HepG2 (cell line): ENCODE results near the gene HOXA4. TPM values are rescaled to one million over a fixed set of nuclear protein-coding genes. Genes with fewer than 3 reads are reported as not detected.

Source experiments
- ATAC-seq: fragments of 200-7000 bp; cut with Tn5 transposase; 3 replicates; pipeline ENCODE4 v1.9.1; 2020; ENCODE audit warnings: mild to moderate bottlenecking, moderate library complexity
- BruUV-seq: library from RNA; stranded (reverse); fragments of 400-500 nt; replicated peaks from 2 replicates; lab custom pipeline; 2021; lab: Mats Ljungman, UMichigan
- CTCF ChIA-PET: fragments of 300-600 bp; formaldehyde crosslinking; extraction: SDS; loops from one replicate; lab custom pipeline; 2021; ENCODE audit warnings: low total read pairs, inconsistent platforms, low intra/inter-chr PET ratio; lab: Yijun Ruan, JAX
- POLR2A ChIA-PET: fragments of 350-600 bp; sonication (Branson Sonifier 250); formaldehyde crosslinking; loops from one replicate; lab custom pipeline; 2020; ENCODE audit warnings: antibody characterized with exemption, inconsistent platforms; lab: Yijun Ruan, JAX
- DNase-seq: peaks from one replicate; pipeline ENCODE4 v3.0.0-alpha.2; 2015; ENCODE audit warnings: low spot score
- FAIRE-seq: peaks from 3 replicates; lab custom pipeline; 2011; peaks lifted over from hg19 to GRCh38; lab: Jason Lieb, UNC
- H2AFZ ChIP-seq: one replicate; pipeline ENCODE4 v1.6.1; 2011; ENCODE audit warnings: low read length, inconsistent platforms
- H3K27ac ChIP-seq: fragments of 300-600 bp; 3 replicates; pipeline ENCODE4 v1.8.0; 2011; ENCODE audit warnings: mixed run types, mild to moderate bottlenecking, mixed read lengths, low read length, inconsistent platforms; ENCODE audit not compliant: insufficient read depth; ENCODE audit errors: extremely low read length
- H3K27me3 ChIP-seq, 2 experiments: fragments of 200-600 bp in 1 of 2; 2 replicates in 1 of 2; 3 replicates in 1 of 2; pipeline versions ENCODE4 v1.6.0 to v1.8.0; 2011; ENCODE audit warnings: low read length in 2 of 2, mild to moderate bottlenecking in 2 of 2, moderate library complexity in 2 of 2, inconsistent platforms in 1 of 2; ENCODE audit not compliant: insufficient read depth in 2 of 2, control insufficient read depth in 1 of 2
- H3K36me3 ChIP-seq, 2 experiments: fragments of 200-600 bp in 1 of 2; replicated peaks in 1 of 2; 2 replicates in 1 of 2; 3 replicates in 1 of 2; pipeline versions ENCODE4 v1.5.1 to v1.8.0; 2011; ENCODE audit warnings: low read length in 2 of 2, inconsistent platforms in 1 of 2; ENCODE audit not compliant: insufficient read depth in 2 of 2, control insufficient read depth in 1 of 2
- H3K4me1 ChIP-seq: 2 replicates; pipeline ENCODE4 v1.5.1; 2012; ENCODE audit warnings: low read length, inconsistent platforms; ENCODE audit not compliant: insufficient read depth
- H3K4me2 ChIP-seq: 2 replicates; pipeline ENCODE4 v1.6.0; 2011; ENCODE audit warnings: low read depth, low read length, inconsistent platforms
- H3K4me3 ChIP-seq, 3 experiments: fragments of 200-600 bp in 1 of 3; sonication (generic), shearing (Covaris generic) in 1 of 3; replicated peaks in 1 of 3; 2 replicates each; pipeline ENCODE4 v1.5.1; 2011 to 2016; ENCODE audit warnings: low read length in 3 of 3, inconsistent platforms in 2 of 3, low read depth in 2 of 3, mild to moderate bottlenecking in 2 of 3, control low read depth in 1 of 3, mixed read lengths in 1 of 3; ENCODE audit not compliant: insufficient read depth in 1 of 3
- H3K79me2 ChIP-seq: one replicate; pipeline ENCODE4 v1.6.1; 2011; ENCODE audit warnings: low read length, inconsistent platforms; ENCODE audit not compliant: insufficient read depth
- H3K9ac ChIP-seq: 2 replicates; pipeline ENCODE4 v1.6.0; 2011; ENCODE audit warnings: mild to moderate bottlenecking, low read depth, low read length, inconsistent platforms; ENCODE audit not compliant: insufficient read depth
- H3K9me3 ChIP-seq: 2 replicates; pipeline ENCODE4 v1.5.1; 2012; ENCODE audit warnings: mild to moderate bottlenecking, low read length
- H4K20me1 ChIP-seq: 2 replicates; pipeline ENCODE4 v1.6.0; 2011; ENCODE audit warnings: inconsistent platforms, mild to moderate bottlenecking, low read length, moderate library complexity; ENCODE audit not compliant: insufficient read depth
- CBX5 ChIP-seq: sonication (generic); formaldehyde crosslinking; IDR thresholded peaks from 2 replicates; pipeline ENCODE4 v1.4.0; 2020; ENCODE audit warnings: missing genetic modification reagents, borderline replicate concordance
- GABPB1 ChIP-seq: IDR thresholded peaks from 2 replicates; pipeline ENCODE4 v1.6.1; 2016; ENCODE audit warnings: mild to moderate bottlenecking, missing genetic modification reagents, moderate library complexity, missing compliant biosample characterization
- NFE2L2 ChIP-seq: fragments of 150-350 bp; IDR thresholded peaks from 2 replicates; pipeline ENCODE4 v1.6.1; 2014; ENCODE audit warnings: low read length
- RXRA ChIP-seq: sonication (generic); formaldehyde crosslinking; IDR thresholded peaks from 2 replicates; pipeline ENCODE4 v1.5.1; 2020; ENCODE audit warnings: missing genetic modification reagents
- ZBTB38 ChIP-seq: sonication (generic); formaldehyde crosslinking; IDR thresholded peaks from 2 replicates; pipeline ENCODE4 v1.5.1; 2020; ENCODE audit warnings: mild to moderate bottlenecking, missing genetic modification reagents
- ZNF101 ChIP-seq: sonication (generic); formaldehyde crosslinking; IDR thresholded peaks from 2 replicates; pipeline ENCODE4 v1.4.0; 2020; ENCODE audit warnings: mild to moderate bottlenecking, low read depth, missing genetic modification reagents, borderline replicate concordance
- ZNF773 ChIP-seq: sonication (generic); formaldehyde crosslinking; IDR thresholded peaks from 2 replicates; pipeline ENCODE4 v1.4.0; 2020; ENCODE audit warnings: missing genetic modification reagents, borderline replicate concordance
- ZSCAN20 ChIP-seq: sonication (generic); formaldehyde crosslinking; IDR thresholded peaks from 2 replicates; pipeline ENCODE4 v1.4.0; 2020; ENCODE audit warnings: missing genetic modification reagents, mild to moderate bottlenecking, borderline replicate concordance
- WGBS: methylation state at CpG from one replicate; pipeline ENCODE4 v1.1.6; 2017; ENCODE audit warnings: low lambda C conversion rate; 5-methylcytosine and 5-hydroxymethylcytosine counted together
- in situ Hi-C: cut with HindIII; loops from 2 replicates; pipeline ENCODE4 v1.10.0; 2017; ENCODE audit warnings: low pct_unique_long_range_greater_than_20kb; ENCODE audit not compliant: extremely low pct_ligation_motif_present
- intact Hi-C: fragments of 100-400 bp; cut with micrococcal nuclease; formaldehyde crosslinking; loops from one replicate; pipeline ENCODE4 v1.10.0; 2022; ENCODE audit not compliant: unreplicated experiment
- polyA plus RNA-seq, 8 experiments: library from polyadenylated mRNA; depleted of rRNA in 3 of 8; stranded (reverse) in 7 of 8; unstranded in 1 of 8; fragments of >200 nt; fragmentation: Illumina TruSeq in 4 of 8; extraction: Trizol in 4 of 8; gene quantifications; 2 replicates each; pipeline versions ENCODE4 v1.2.1 to v1.2.3, GENCODE V29; 2011 to 2016; ENCODE audit warnings: low read depth in 4 of 8, missing spikeins in 1 of 8, mixed read lengths in 1 of 8; ENCODE audit not compliant: insufficient read depth in 1 of 8
- total RNA-seq, 5 experiments: library from RNA; depleted of rRNA; stranded (reverse); fragments of >200 nt; fragmentation: Illumina TruSeq; extraction: Trizol; gene quantifications; 2 replicates each; pipeline ENCODE4 v1.2.3, GENCODE V29; 2016; ENCODE audit warnings: low read depth in 1 of 5
- TF ChIP-seq, protein P1 (sequence below): IDR thresholded peaks from 2 replicates; pipeline ENCODE4 v1.6.1; 2016; ENCODE audit warnings: low read depth, missing genetic modification reagents, missing compliant biosample characterization
- TF ChIP-seq, protein P2 (sequence below): sonication (generic); formaldehyde crosslinking; IDR thresholded peaks from 2 replicates; pipeline ENCODE4 v1.4.0; 2020; ENCODE audit warnings: mild to moderate bottlenecking, low read depth, missing genetic modification reagents
- TF ChIP-seq, protein P3 (sequence below): sonication (generic); formaldehyde crosslinking; IDR thresholded peaks from 2 replicates; pipeline ENCODE4 v1.4.0; 2020; ENCODE audit warnings: mild to moderate bottlenecking, low read depth, missing genetic modification reagents
- TF ChIP-seq, protein P4 (sequence below): sonication (generic); formaldehyde crosslinking; IDR thresholded peaks from 2 replicates; pipeline ENCODE4 v1.5.0; 2020; ENCODE audit warnings: mild to moderate bottlenecking, missing genetic modification reagents

Gene HOXA4
- total and polyA plus RNA-seq, 2 of the 13 experiments (the other 11 are each of a cell fraction or from before 2014, with no cell fraction given): 2.4 to 5.4 TPM

DNA sequence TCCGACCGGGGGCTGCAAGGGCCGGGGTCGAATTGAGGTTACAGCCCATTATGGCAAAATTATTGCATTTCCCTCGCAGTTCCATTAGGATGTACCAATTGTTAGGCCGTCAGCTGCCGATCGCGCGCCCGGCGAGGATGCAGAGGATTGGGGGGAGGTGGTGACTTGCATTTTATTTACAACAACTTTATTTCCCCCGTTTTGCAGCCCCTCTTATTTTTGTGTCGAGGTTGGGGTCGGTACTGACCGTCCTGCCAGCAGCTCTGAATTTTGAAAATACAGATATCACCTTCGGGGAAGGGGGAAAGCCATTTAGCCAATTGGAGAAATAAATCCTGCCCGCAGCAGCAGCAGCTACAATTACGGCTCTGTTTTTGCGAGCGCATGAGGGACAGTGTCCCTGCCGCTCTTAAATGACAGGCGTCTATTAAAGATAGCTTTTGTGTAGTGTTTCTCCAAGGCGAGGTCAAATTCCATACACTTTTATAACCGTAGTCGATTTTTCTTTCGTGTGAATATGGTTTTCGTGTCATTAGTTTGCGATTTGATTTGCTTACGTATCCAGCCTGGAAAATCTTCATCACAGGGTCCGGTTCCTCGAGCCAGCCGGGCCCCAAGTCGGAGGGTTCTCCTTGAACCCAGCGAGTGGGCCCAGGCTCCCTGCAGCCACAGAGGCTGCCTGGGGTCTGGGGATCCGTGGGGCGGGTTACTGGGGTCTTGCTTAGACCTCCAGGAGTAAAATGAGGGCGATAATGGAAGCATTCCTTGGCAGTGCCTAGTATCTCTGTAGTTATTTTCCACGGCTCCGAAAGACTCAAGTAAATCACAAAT, 13.6 kb upstream of the HOXA4 start:
- ATAC-seq (no peak), FAIRE-seq (no peak), DNase-seq (no peak)
- 77% methylated on average over 32 of the region's 40 CpGs for WGBS
- no peak overlapping the region for H2AFZ ChIP-seq
- no peaks in the 10 kb centered on the region for H3K27me3 ChIP-seq
- H3K9ac ChIP-seq: no peak overlapping the region
- H3K4me2 ChIP-seq: no peak overlapping the region
- H3K9me3 ChIP-seq: no peaks in the 10 kb centered on the region
- in situ Hi-C loops: no loop called here
- no peak overlapping the region for H3K27ac ChIP-seq
- ChIA-PET CTCF (interaction anchor here (1.3 to 1.8 kb wide), 3 partner anchors 291 to 458 kb away, joined by 4 to 14 read pairs (median 9); no protein-coding TSS in a partner anchor), POLR2A (interaction anchor here (1.0 to 1.3 kb wide), 3 partner anchors 13 to 48 kb away, joined by 3 to 4 read pairs (median 4); partner anchors contain the start of gene HOXA4)
- peaks cover 21% of the 10 kb centered on the region for H3K4me1 ChIP-seq
- H4K20me1 ChIP-seq: no peaks in the 10 kb centered on the region
- intact Hi-C loops: loop anchor here (5.0 kb wide), 1 partner anchor 767 kb away; no protein-coding TSS in a partner anchor
- no peaks in the 10 kb centered on the region; a peak in 2 of 5 replicates for H3K36me3 ChIP-seq
- peaks cover 2% of the 10 kb centered on the region for H3K79me2 ChIP-seq
- TF ChIP-seq ZNF101 (CRISPR knock-in tag) (no peak), GABPB1 (no peak), ZSCAN20 (CRISPR knock-in tag) (no peak), ZNF773 (CRISPR knock-in tag) (no peak), ZBTB38 (CRISPR knock-in tag) (no peak), CBX5 (CRISPR knock-in tag) (no peak), NFE2L2 (0 out of 2 replicates have a peak, but pooled peaks have one; percentile 28), RXRA (0 out of 2 replicates have a peak, but pooled peaks have one; percentile 15)
- TF ChIP-seq, protein P1, sequence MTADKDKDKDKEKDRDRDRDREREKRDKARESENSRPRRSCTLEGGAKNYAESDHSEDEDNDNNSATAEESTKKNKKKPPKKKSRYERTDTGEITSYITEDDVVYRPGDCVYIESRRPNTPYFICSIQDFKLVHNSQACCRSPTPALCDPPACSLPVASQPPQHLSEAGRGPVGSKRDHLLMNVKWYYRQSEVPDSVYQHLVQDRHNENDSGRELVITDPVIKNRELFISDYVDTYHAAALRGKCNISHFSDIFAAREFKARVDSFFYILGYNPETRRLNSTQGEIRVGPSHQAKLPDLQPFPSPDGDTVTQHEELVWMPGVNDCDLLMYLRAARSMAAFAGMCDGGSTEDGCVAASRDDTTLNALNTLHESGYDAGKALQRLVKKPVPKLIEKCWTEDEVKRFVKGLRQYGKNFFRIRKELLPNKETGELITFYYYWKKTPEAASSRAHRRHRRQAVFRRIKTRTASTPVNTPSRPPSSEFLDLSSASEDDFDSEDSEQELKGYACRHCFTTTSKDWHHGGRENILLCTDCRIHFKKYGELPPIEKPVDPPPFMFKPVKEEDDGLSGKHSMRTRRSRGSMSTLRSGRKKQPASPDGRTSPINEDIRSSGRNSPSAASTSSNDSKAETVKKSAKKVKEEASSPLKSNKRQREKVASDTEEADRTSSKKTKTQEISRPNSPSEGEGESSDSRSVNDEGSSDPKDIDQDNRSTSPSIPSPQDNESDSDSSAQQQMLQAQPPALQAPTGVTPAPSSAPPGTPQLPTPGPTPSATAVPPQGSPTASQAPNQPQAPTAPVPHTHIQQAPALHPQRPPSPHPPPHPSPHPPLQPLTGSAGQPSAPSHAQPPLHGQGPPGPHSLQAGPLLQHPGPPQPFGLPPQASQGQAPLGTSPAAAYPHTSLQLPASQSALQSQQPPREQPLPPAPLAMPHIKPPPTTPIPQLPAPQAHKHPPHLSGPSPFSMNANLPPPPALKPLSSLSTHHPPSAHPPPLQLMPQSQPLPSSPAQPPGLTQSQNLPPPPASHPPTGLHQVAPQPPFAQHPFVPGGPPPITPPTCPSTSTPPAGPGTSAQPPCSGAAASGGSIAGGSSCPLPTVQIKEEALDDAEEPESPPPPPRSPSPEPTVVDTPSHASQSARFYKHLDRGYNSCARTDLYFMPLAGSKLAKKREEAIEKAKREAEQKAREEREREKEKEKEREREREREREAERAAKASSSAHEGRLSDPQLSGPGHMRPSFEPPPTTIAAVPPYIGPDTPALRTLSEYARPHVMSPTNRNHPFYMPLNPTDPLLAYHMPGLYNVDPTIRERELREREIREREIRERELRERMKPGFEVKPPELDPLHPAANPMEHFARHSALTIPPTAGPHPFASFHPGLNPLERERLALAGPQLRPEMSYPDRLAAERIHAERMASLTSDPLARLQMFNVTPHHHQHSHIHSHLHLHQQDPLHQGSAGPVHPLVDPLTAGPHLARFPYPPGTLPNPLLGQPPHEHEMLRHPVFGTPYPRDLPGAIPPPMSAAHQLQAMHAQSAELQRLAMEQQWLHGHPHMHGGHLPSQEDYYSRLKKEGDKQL (CRISPR knock-in tag): no peak
- TF ChIP-seq, protein P2, sequence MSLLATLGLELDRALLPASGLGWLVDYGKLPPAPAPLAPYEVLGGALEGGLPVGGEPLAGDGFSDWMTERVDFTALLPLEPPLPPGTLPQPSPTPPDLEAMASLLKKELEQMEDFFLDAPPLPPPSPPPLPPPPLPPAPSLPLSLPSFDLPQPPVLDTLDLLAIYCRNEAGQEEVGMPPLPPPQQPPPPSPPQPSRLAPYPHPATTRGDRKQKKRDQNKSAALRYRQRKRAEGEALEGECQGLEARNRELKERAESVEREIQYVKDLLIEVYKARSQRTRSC (CRISPR knock-in tag): no peak
- TF ChIP-seq, protein P3, sequence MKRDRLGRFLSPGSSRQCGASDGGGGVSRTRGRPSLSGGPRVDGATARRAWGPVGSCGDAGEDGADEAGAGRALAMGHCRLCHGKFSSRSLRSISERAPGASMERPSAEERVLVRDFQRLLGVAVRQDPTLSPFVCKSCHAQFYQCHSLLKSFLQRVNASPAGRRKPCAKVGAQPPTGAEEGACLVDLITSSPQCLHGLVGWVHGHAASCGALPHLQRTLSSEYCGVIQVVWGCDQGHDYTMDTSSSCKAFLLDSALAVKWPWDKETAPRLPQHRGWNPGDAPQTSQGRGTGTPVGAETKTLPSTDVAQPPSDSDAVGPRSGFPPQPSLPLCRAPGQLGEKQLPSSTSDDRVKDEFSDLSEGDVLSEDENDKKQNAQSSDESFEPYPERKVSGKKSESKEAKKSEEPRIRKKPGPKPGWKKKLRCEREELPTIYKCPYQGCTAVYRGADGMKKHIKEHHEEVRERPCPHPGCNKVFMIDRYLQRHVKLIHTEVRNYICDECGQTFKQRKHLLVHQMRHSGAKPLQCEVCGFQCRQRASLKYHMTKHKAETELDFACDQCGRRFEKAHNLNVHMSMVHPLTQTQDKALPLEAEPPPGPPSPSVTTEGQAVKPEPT (CRISPR knock-in tag): no peak
- TF ChIP-seq, protein P4, sequence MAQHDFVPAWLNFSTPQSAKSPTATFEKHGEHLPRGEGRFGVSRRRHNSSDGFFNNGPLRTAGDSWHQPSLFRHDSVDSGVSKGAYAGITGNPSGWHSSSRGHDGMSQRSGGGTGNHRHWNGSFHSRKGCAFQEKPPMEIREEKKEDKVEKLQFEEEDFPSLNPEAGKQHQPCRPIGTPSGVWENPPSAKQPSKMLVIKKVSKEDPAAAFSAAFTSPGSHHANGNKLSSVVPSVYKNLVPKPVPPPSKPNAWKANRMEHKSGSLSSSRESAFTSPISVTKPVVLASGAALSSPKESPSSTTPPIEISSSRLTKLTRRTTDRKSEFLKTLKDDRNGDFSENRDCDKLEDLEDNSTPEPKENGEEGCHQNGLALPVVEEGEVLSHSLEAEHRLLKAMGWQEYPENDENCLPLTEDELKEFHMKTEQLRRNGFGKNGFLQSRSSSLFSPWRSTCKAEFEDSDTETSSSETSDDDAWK (CRISPR knock-in tag): no peak
- TF ChIP-seq, all 625 proteins: peak for 2
- no peak overlapping the region for H3K4me3 ChIP-seq
- no TSS peak for BruUV-seq
